MM.1S (cell line): ENCODE results near the gene SORT1.
"Not testable (repeated sequence)": the region's sequence is repeated elsewhere in the genome, so short reads cannot be mapped to it uniquely, and the experiment has no call there.

Experiments used
- DNase-seq: peaks from one replicate; pipeline ENCODE4 v3.0.0-alpha.2; 2015
- H2AFZ ChIP-seq: fragments of 300-600 bp; sonication (generic); 2 replicates; pipeline ENCODE4 v1.6.0; 2016; ENCODE audit warnings: antibody characterized with exemption, low read length
- H3F3A ChIP-seq: fragments of 300-600 bp; sonication (generic); 2 replicates; pipeline ENCODE4 v1.6.1; 2016; ENCODE audit warnings: mild to moderate bottlenecking, antibody characterized with exemption, low read length, moderate library complexity, mixed read lengths; ENCODE audit not compliant: insufficient read depth
- H3K27ac ChIP-seq: fragments of 300-600 bp; sonication (generic); 2 replicates; pipeline ENCODE4 v1.5.1; 2016; ENCODE audit warnings: mild to moderate bottlenecking, low read length
- H3K27me3 ChIP-seq: fragments of 300-600 bp; sonication (generic); replicated peaks from 2 replicates; pipeline ENCODE4 v1.6.0; 2016; ENCODE audit warnings: low read length; ENCODE audit not compliant: insufficient read depth
- H3K36me3 ChIP-seq: fragments of 300-600 bp; sonication (generic); replicated peaks from 2 replicates; pipeline ENCODE4 v1.6.1; 2016; ENCODE audit warnings: mild to moderate bottlenecking, low read length, mixed read lengths; ENCODE audit not compliant: insufficient read depth
- H3K4me1 ChIP-seq: fragments of 300-600 bp; sonication (generic); 2 replicates; pipeline ENCODE4 v1.6.1; 2016; ENCODE audit warnings: low read length, mixed read lengths
- H3K4me2 ChIP-seq: fragments of 300-600 bp; sonication (generic); 2 replicates; pipeline ENCODE4 v1.6.0; 2016; ENCODE audit warnings: low read depth, low read length
- H3K4me3 ChIP-seq: fragments of 300-600 bp; sonication (generic); 2 replicates; pipeline ENCODE4 v1.5.1; 2016; ENCODE audit warnings: low read length, mixed read lengths
- H3K79me2 ChIP-seq: fragments of 300-600 bp; sonication (generic); 2 replicates; pipeline ENCODE4 v1.6.1; 2016; ENCODE audit warnings: mixed run types, low read length, mixed read lengths
- H3K9ac ChIP-seq: fragments of 300-600 bp; sonication (generic); 2 replicates; pipeline ENCODE4 v1.6.1; 2016; ENCODE audit warnings: low read length, mixed read lengths
- H3K9me2 ChIP-seq: fragments of 300-600 bp; sonication (generic); replicated peaks from 2 replicates; pipeline ENCODE4 v1.6.1; 2016; ENCODE audit warnings: mild to moderate bottlenecking, low read length, mixed read lengths; ENCODE audit not compliant: insufficient read depth
- H3K9me3 ChIP-seq: fragments of 300-600 bp; sonication (generic); replicated peaks from 2 replicates; pipeline ENCODE4 v1.6.1; 2016; ENCODE audit warnings: mild to moderate bottlenecking, low read length, mixed read lengths; ENCODE audit not compliant: insufficient read depth
- H4K20me1 ChIP-seq: fragments of 300-600 bp; sonication (generic); 2 replicates; pipeline ENCODE4 v1.6.1; 2016; ENCODE audit warnings: mild to moderate bottlenecking, low read length, moderate library complexity, mixed read lengths; ENCODE audit not compliant: insufficient read depth
- EZH2 ChIP-seq: fragments of 300-600 bp; sonication (generic); optimal IDR thresholded peaks from 2 replicates; pipeline ENCODE3; 2017; ENCODE audit warnings: low read depth, mild to moderate bottlenecking, antibody characterized with exemption, low read length, mixed read lengths
- EZH2phosphoT487 ChIP-seq: fragments of 300-600 bp; sonication (generic); IDR thresholded peaks from 2 replicates; pipeline ENCODE4 v1.6.1; 2018; ENCODE audit warnings: antibody characterized with exemption, low read length
- TF ChIP-seq, protein P1 (sequence below): fragments of 300-600 bp; sonication (generic); IDR thresholded peaks from 2 replicates; pipeline ENCODE4 v1.5.1; 2016; ENCODE audit warnings: antibody characterized with exemption, low read length, mixed read lengths

The SORT1 gene

DNA sequence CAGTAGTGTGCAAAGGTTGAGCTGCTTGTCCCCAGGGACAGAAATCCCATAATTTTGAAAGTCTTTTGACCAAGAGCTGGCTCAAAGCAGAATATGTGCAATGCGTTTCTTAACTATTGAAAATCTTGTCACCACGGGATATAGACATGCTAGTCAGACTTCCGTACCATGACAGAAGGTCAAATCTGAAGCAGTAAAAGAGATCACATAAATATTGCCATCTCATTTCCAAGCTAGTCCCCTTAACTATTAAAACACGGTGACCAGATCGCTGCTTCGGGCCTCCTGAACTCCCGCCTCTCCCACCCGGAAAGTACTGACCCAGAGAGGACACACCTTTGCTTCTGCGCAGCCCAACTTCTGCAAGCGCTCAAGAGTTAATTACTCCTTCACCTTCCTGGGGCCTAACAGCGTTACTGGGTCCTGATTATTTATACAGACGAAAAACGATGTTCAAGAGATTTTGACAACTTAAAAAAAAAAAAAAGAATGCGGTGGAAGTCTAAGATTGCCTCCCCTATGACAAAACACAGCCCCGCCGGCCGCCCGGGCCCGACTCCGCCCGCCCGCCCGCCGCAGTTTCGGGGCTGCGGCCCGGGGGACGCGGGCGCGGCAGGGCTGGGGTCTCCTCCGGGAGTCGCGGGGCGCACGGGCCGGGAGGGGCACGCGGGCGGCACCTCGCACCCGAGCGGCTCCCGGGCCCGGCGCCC is 692 bp downstream of the SORT1 start:
- peaks cover 10% of the 10 kb centered on the region; the same call in 1 of the 2 replicates for H3K4me1 ChIP-seq
- no peak overlapping the region for H2AFZ ChIP-seq
- H3K27me3 ChIP-seq: no peaks in the 10 kb centered on the region
- H3K4me3 ChIP-seq: peak overlapping the region; percentile 43
- no peak overlapping the region for H3K27ac ChIP-seq
- H3K9me3 ChIP-seq: no peaks in the 10 kb centered on the region
- H3K36me3 ChIP-seq: no peaks in the 10 kb centered on the region
- H3K9me2 ChIP-seq: no peaks in the 10 kb centered on the region
- no peak for DNase-seq
- H3F3A ChIP-seq: peaks cover 2% of the 10 kb centered on the region; the same call in 1 of the 2 replicates
- no peak overlapping the region for H3K9ac ChIP-seq
- peaks cover 9% of the 10 kb centered on the region; the same call in 1 of the 2 replicates for H3K79me2 ChIP-seq
- peak overlapping the region; percentile 45; the same call in 1 of the 2 replicates for H3K4me2 ChIP-seq
- H4K20me1 ChIP-seq: no peaks in the 10 kb centered on the region
- TF ChIP-seq, protein P1, sequence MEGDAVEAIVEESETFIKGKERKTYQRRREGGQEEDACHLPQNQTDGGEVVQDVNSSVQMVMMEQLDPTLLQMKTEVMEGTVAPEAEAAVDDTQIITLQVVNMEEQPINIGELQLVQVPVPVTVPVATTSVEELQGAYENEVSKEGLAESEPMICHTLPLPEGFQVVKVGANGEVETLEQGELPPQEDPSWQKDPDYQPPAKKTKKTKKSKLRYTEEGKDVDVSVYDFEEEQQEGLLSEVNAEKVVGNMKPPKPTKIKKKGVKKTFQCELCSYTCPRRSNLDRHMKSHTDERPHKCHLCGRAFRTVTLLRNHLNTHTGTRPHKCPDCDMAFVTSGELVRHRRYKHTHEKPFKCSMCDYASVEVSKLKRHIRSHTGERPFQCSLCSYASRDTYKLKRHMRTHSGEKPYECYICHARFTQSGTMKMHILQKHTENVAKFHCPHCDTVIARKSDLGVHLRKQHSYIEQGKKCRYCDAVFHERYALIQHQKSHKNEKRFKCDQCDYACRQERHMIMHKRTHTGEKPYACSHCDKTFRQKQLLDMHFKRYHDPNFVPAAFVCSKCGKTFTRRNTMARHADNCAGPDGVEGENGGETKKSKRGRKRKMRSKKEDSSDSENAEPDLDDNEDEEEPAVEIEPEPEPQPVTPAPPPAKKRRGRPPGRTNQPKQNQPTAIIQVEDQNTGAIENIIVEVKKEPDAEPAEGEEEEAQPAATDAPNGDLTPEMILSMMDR: no peak
- TF ChIP-seq EZH2phosphoT487 (no peak), EZH2 (no peak)

- H3F3A ChIP-seq: peaks cover 8% of the 10 kb centered on the region
- peaks cover 13% of the 10 kb centered on the region; the same call in 1 of the 2 replicates for H3K4me1 ChIP-seq
Observed at GRCh38 chr1:109396513-109396839, 1.2 kb downstream of the SORT1 start.

GRCh38 chr1:109395602-109396512 is 1.9 kb downstream of the SORT1 start:
- Histone ChIP-seq H3K36me3 (no peaks in the 10 kb centered on the region), H3K9me3 (no peaks in the 10 kb centered on the region), H3K27ac (no peak overlapping the region), H3K4me3 (no peak overlapping the region), H3K4me1 (peaks cover 19% of the 10 kb centered on the region; the same call in 1 of the 2 replicates), H3K9ac (no peak overlapping the region), H3F3A (peaks cover 11% of the 10 kb centered on the region), H3K79me2 (peaks cover 12% of the 10 kb centered on the region; the same call in 1 of the 2 replicates), H2AFZ (no peak overlapping the region), H4K20me1 (no peaks in the 10 kb centered on the region), H3K9me2 (no peaks in the 10 kb centered on the region), H3K27me3 (no peaks in the 10 kb centered on the region), H3K4me2 (peak overlapping the region; percentile 45; the same call in 1 of the 2 replicates)
- DNase-seq: no peak
- TF ChIP-seq EZH2phosphoT487 (no peak), EZH2 (no peak)
- TF ChIP-seq, protein P1: no peak

More at GRCh38 chr1:109396513-109396839, 1.2 kb downstream of the SORT1 start:
- Histone ChIP-seq H3K27me3 (no peaks in the 10 kb centered on the region), H3K9ac (no peak overlapping the region), H3K79me2 (peaks cover 9% of the 10 kb centered on the region; the same call in 1 of the 2 replicates), H3K27ac (no peak overlapping the region), H3K9me3 (no peaks in the 10 kb centered on the region), H4K20me1 (no peaks in the 10 kb centered on the region), H3K4me2 (peak overlapping the region; percentile 45; the same call in 1 of the 2 replicates), H3K36me3 (no peaks in the 10 kb centered on the region), H3K4me3 (peak overlapping the region; percentile 43; the same call in 1 of the 2 replicates), H2AFZ (no peak overlapping the region), H3K9me2 (no peaks in the 10 kb centered on the region)
- DNase-seq: no peak
- TF ChIP-seq EZH2: no peak
- TF ChIP-seq, protein P1: no peak
- TF ChIP-seq EZH2phosphoT487: no peak

DNA sequence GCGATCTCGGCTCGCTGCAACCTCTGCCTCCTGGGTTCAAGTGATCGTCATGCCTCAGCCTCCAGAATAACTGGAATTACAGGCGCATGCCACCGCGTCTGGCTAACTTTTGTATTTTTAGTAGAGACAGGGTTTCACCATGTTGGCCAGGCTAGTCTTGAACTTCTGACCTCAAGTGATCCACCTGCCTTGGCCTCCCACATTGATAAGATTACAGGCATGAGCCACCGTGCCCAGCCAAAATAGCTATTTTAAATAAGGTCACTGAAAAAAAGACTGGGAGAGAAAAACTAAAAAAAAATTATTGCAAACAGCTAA is 2.5 kb downstream of the SORT1 start:
- Histone ChIP-seq H3K4me1 (peaks cover 21% of the 10 kb centered on the region; the same call in 1 of the 2 replicates), H3K79me2 (peaks cover 17% of the 10 kb centered on the region), H3F3A (peaks cover 11% of the 10 kb centered on the region)
- not testable (repeated sequence) for H3K9me2 ChIP-seq, H4K20me1 ChIP-seq, H3K27ac ChIP-seq, H3K4me2 ChIP-seq, H3K4me3 ChIP-seq, H3K9ac ChIP-seq, H3K9me3 ChIP-seq, H2AFZ ChIP-seq, H3K27me3 ChIP-seq, H3K36me3 ChIP-seq, DNase-seq
